SK-N-SH (cell line): Measurements from ENCODE around the gene TMEM120B. TPM values are rescaled to one million over a fixed set of nuclear protein-coding genes. Genes with fewer than 3 reads are reported as not detected.

ENCODE experiments used
- CTCF ChIA-PET: fragments of 300-600, 350-600 bp; formaldehyde crosslinking; extraction: SDS; loops from one replicate; lab custom pipeline; 2021; lab: Yijun Ruan, JAX
- POLR2A ChIA-PET: fragments of 350-600 bp; sonication (Branson Sonifier 250); formaldehyde crosslinking; extraction: SDS; loops from one replicate; lab custom pipeline; 2020; ENCODE audit warnings: antibody characterized with exemption, inconsistent platforms; lab: Yijun Ruan, JAX
- DNase-seq: peaks from one replicate; pipeline ENCODE4 v3.0.0; 2012
- H2AFZ ChIP-seq: fragments of 200-600 bp; sonication (generic); 2 replicates; pipeline ENCODE4 v1.8.1; 2016; ENCODE audit warnings: antibody characterized with exemption, mild to moderate bottlenecking, low read depth
- H3F3A ChIP-seq: fragments of 200-600 bp; sonication (generic); replicated peaks from 2 replicates; pipeline ENCODE3; 2016; ENCODE audit warnings: antibody characterized with exemption, mild to moderate bottlenecking; ENCODE audit not compliant: insufficient read depth
- H3K27ac ChIP-seq, 2 experiments: fragments of 200-500 bp in 1 of 2; fragments of 200-600 bp in 1 of 2; sonication (Bioruptor generic) in 1 of 2; sonication (generic), shearing (Covaris generic) in 1 of 2; 2 replicates each; pipeline versions ENCODE4 v1.5.1 to v1.6.1; 2014 to 2016; ENCODE audit warnings: low read depth in 2 of 2, inconsistent platforms in 1 of 2, low read length in 1 of 2, mild to moderate bottlenecking in 1 of 2, mixed read lengths in 1 of 2
- H3K27me3 ChIP-seq: fragments of 200-600 bp; sonication (generic), shearing (Covaris generic); 2 replicates; pipeline ENCODE4 v1.6.1; 2016; ENCODE audit warnings: mixed run types; ENCODE audit not compliant: insufficient read depth
- H3K36me3 ChIP-seq, 2 experiments: fragments of 200-500 bp in 1 of 2; fragments of 200-600 bp in 1 of 2; sonication (Bioruptor generic) in 1 of 2; sonication (generic) in 1 of 2; replicated peaks in 1 of 2; 2 replicates each; pipeline versions ENCODE3 to v1.5.1; 2014 to 2016; ENCODE audit warnings: low read length in 1 of 2, mild to moderate bottlenecking in 1 of 2; ENCODE audit not compliant: insufficient read depth in 2 of 2, control insufficient read depth in 1 of 2
- H3K4me1 ChIP-seq, 2 experiments: fragments of 200-500 bp in 1 of 2; fragments of 200-600 bp in 1 of 2; sonication (Bioruptor generic) in 1 of 2; sonication (generic), shearing (Covaris generic) in 1 of 2; 2 replicates each; pipeline versions ENCODE4 v1.5.1 to v1.6.1; 2014 to 2016; ENCODE audit warnings: low read depth in 1 of 2, low read length in 1 of 2, mixed run types in 1 of 2; ENCODE audit not compliant: insufficient read depth in 2 of 2, control insufficient read depth in 1 of 2
- H3K4me2 ChIP-seq: fragments of 200-600 bp; sonication (generic), shearing (Covaris generic); 2 replicates; pipeline ENCODE4 v1.6.1; 2017; ENCODE audit warnings: mixed run types
- H3K4me3 ChIP-seq, 2 experiments: fragments of 200-500 bp in 1 of 2; fragments of 200-600 bp in 1 of 2; sonication (Bioruptor generic) in 1 of 2; sonication (generic), shearing (Covaris generic) in 1 of 2; 2 replicates each; pipeline versions ENCODE4 v1.5.1 to v1.8.1; 2014 to 2016; ENCODE audit warnings: low read depth in 2 of 2, inconsistent platforms in 1 of 2, low read length in 1 of 2, mild to moderate bottlenecking in 1 of 2, mixed read lengths in 1 of 2, moderate library complexity in 1 of 2
- H3K79me2 ChIP-seq: fragments of 200-600 bp; sonication (generic); 2 replicates; pipeline ENCODE4 v1.8.1; 2017; ENCODE audit warnings: mild to moderate bottlenecking; ENCODE audit not compliant: insufficient read depth
- H3K9ac ChIP-seq: fragments of 200-600 bp; sonication (generic); 2 replicates; pipeline ENCODE4 v1.6.1; 2017; ENCODE audit warnings: mixed run types
- H3K9me2 ChIP-seq: fragments of 200-600 bp; sonication (generic); 2 replicates; pipeline ENCODE4 v1.6.1; 2017; ENCODE audit warnings: mixed run types
- H3K9me3 ChIP-seq: fragments of 200-600 bp; sonication (generic); 2 replicates; pipeline ENCODE4 v1.6.1; 2017; ENCODE audit warnings: mixed run types, mild to moderate bottlenecking, moderate library complexity
- H4K20me1 ChIP-seq: fragments of 200-600 bp; sonication (generic); 2 replicates; pipeline ENCODE4 v1.6.1; 2017; ENCODE audit warnings: mild to moderate bottlenecking, mixed run types; ENCODE audit not compliant: insufficient read depth
- CHD2 ChIP-seq: fragments of 150-350 bp; IDR thresholded peaks from 2 replicates; pipeline ENCODE4 v1.6.1; 2018; ENCODE audit warnings: low read length; ENCODE audit not compliant: partially characterized antibody
- EP300 ChIP-seq, 2 experiments: IDR thresholded peaks; 2 replicates each; pipeline versions ENCODE4 v1.4.0 to v1.6.1; 2012; ENCODE audit warnings: borderline replicate concordance in 1 of 2, low read depth in 1 of 2, low read length in 1 of 2
- FOSL2 ChIP-seq: IDR thresholded peaks from 2 replicates; pipeline ENCODE4 v1.4.0; 2012; ENCODE audit warnings: low read depth, mild to moderate bottlenecking, moderate library complexity, borderline replicate concordance
- FOXJ3 ChIP-seq: sonication (generic); formaldehyde crosslinking; IDR thresholded peaks from 2 replicates; pipeline ENCODE4 v1.5.1; 2020; ENCODE audit warnings: mild to moderate bottlenecking, missing genetic modification reagents
- FOXM1 ChIP-seq: IDR thresholded peaks from 2 replicates; pipeline ENCODE4 v1.4.0; 2012; ENCODE audit warnings: low read depth, mild to moderate bottlenecking
- GATA2 ChIP-seq: sonication (generic); formaldehyde crosslinking; IDR thresholded peaks from 2 replicates; pipeline ENCODE4 v1.5.0; 2020; ENCODE audit warnings: mild to moderate bottlenecking, missing genetic modification reagents
- JUND ChIP-seq: IDR thresholded peaks from 2 replicates; pipeline ENCODE4 v1.4.0; 2012
- MEF2A ChIP-seq: IDR thresholded peaks from 2 replicates; pipeline ENCODE4 v1.4.0; 2012; ENCODE audit warnings: low read depth, borderline replicate concordance
- MXI1 ChIP-seq: IDR thresholded peaks from 2 replicates; pipeline ENCODE4 v1.6.1; 2012; ENCODE audit warnings: mild to moderate bottlenecking, low read depth, low read length, improper control_type of control experiment
- RCOR1 ChIP-seq: fragments of 150-350 bp; IDR thresholded peaks from 2 replicates; pipeline ENCODE4 v1.6.1; 2017; ENCODE audit warnings: antibody characterized with exemption, low read length
- RFX5 ChIP-seq: IDR thresholded peaks from 2 replicates; pipeline ENCODE4 v1.6.1; 2012; ENCODE audit warnings: mild to moderate bottlenecking, improper control_type of control experiment, low read length
- SIN3A ChIP-seq: IDR thresholded peaks from 2 replicates; pipeline ENCODE4 v1.6.1; 2012; ENCODE audit warnings: low read depth, mild to moderate bottlenecking, low read length, moderate library complexity, borderline replicate concordance
- SMC3 ChIP-seq: IDR thresholded peaks from 2 replicates; pipeline ENCODE4 v1.6.1; 2012; ENCODE audit warnings: low read depth, low read length, improper control_type of control experiment
- TAF1 ChIP-seq: IDR thresholded peaks from 2 replicates; pipeline ENCODE4 v1.6.1; 2012; ENCODE audit warnings: low read depth, mild to moderate bottlenecking, low read length, moderate library complexity, borderline replicate concordance
- YY1 ChIP-seq: IDR thresholded peaks from 2 replicates; pipeline ENCODE4 v1.4.0; 2012; ENCODE audit warnings: low read depth, mild to moderate bottlenecking
- WGBS: methylation state at CpG from one replicate; pipeline ENCODE4 v1.1.6; 2017; ENCODE audit warnings: low lambda C conversion rate; 5-methylcytosine and 5-hydroxymethylcytosine counted together
- polyA plus RNA-seq, 3 experiments: library from polyadenylated mRNA; depleted of rRNA; stranded (reverse); fragments of >200 nt; gene quantifications; 2 replicates each; pipeline ENCODE4 v1.2.3, GENCODE V29; 2012
- TF ChIP-seq, protein P1 (sequence below): IDR thresholded peaks from 2 replicates; pipeline ENCODE4 v1.4.0; 2012; ENCODE audit warnings: low read depth, borderline replicate concordance
- TF ChIP-seq, protein P2 (sequence below): IDR thresholded peaks from 2 replicates; pipeline ENCODE4; 2012
- TF ChIP-seq, protein P3 (sequence below): fragments of 150-350 bp; IDR thresholded peaks from 2 replicates; pipeline ENCODE4 v1.6.1; 2017; ENCODE audit warnings: antibody characterized with exemption, low read length, low read depth, borderline replicate concordance

The TMEM120B gene
- polyA plus RNA-seq, 1 of the 3 experiments (the other 2 are of a cell fraction), result 15.4 TPM

DNA sequence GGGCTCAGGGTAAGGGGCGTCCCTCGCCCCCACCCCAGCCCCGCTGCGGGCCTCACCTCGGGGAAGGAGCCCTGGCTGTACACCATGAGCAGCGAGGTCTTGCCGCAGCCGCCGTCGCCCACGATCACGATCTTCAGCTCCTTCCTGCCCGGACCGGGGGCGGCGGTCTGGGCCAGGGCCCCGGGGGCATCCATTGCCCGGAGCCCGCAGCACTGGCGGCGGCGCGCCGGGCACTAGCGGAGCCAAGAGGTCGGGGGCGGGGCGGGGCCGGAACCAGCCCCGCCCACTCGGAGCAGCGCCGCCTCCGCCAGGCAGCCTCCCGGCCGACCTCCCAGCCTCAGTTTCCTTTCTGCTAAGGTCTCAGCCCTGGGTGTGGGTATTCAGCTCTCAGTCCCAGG, 80.9 kb downstream of the TMEM120B start, which contains the start of gene RHOF:
TSS of gene RHOF (minus strand) at position 249 of the 398 bp plus-strand sequence. CDS start at position 194, 55 bp downstream.
- Histone ChIP-seq H3K4me2 (peak within 1 kb of the TSS; percentile 94), H3K9ac (peak within 1 kb of the TSS; percentile 48; the same call in 1 of the 2 replicates), H3F3A (peaks cover 33% of the 10 kb centered on the region), H3K79me2 (peaks cover 33% of the 10 kb centered on the region), H3K9me3 (no peaks in the 10 kb centered on the region), H3K27me3 (no peaks in the 10 kb centered on the region), H3K4me3 (peak within 1 kb of the TSS; percentile 54 to 61), H3K4me1 (peaks cover 32 to 57% of the 10 kb centered on the region in 2 experiments), H2AFZ (peak within 1 kb of the TSS; percentile 73), H4K20me1 (no peaks in the 10 kb centered on the region), H3K27ac (peak within 1 kb of the TSS; percentile 82 to 99), H3K9me2 (no peaks in the 10 kb centered on the region), H3K36me3 (peaks cover 4 to 7% of the 10 kb centered on the region in 2 experiments)
- peak; percentile 83 for DNase-seq
- CTCF ChIA-PET, result interaction anchor here (0.6 to 16.0 kb wide), 51 partner anchors 16 to 754 kb away, joined by 3 to 675 read pairs (median 6); partner anchors contain the start of genes OASL, PSMD9, SETD1B and TMEM120B
- POLR2A ChIA-PET, result interaction anchor here (1.6 to 7.0 kb wide), 7 partner anchors 10 to 95 kb away, joined by 5 to 79 read pairs (median 10); partner anchors contain the start of genes PSMD9, SETD1B and TMEM120B
- WGBS, result no CpG with 5 or more reads among the region's 36 CpGs
- TF ChIP-seq, protein P1, sequence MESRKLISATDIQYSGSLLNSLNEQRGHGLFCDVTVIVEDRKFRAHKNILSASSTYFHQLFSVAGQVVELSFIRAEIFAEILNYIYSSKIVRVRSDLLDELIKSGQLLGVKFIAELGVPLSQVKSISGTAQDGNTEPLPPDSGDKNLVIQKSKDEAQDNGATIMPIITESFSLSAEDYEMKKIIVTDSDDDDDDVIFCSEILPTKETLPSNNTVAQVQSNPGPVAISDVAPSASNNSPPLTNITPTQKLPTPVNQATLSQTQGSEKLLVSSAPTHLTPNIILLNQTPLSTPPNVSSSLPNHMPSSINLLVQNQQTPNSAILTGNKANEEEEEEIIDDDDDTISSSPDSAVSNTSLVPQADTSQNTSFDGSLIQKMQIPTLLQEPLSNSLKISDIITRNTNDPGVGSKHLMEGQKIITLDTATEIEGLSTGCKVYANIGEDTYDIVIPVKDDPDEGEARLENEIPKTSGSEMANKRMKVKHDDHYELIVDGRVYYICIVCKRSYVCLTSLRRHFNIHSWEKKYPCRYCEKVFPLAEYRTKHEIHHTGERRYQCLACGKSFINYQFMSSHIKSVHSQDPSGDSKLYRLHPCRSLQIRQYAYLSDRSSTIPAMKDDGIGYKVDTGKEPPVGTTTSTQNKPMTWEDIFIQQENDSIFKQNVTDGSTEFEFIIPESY, result no peak
- no peak for TF ChIP-seq EP300 (IDR thresholded peaks at IDR 0.05; ENCODE audit: borderline replicate concordance in 1 of 2, low read depth in 1 of 2, low read length in 1 of 2)
- no peak for TF ChIP-seq MXI1
- TF ChIP-seq, protein P2, sequence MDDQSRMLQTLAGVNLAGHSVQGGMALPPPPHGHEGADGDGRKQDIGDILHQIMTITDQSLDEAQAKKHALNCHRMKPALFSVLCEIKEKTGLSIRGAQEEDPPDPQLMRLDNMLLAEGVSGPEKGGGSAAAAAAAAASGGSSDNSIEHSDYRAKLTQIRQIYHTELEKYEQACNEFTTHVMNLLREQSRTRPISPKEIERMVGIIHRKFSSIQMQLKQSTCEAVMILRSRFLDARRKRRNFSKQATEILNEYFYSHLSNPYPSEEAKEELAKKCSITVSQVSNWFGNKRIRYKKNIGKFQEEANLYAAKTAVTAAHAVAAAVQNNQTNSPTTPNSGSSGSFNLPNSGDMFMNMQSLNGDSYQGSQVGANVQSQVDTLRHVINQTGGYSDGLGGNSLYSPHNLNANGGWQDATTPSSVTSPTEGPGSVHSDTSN, result no peak
- TF ChIP-seq GATA2 (CRISPR knock-in tag), result no peak
- no peak for TF ChIP-seq MEF2A
- no peak for TF ChIP-seq SMC3
- no peak for TF ChIP-seq FOSL2
- no peak for TF ChIP-seq YY1
- no peak for TF ChIP-seq FOXJ3 (CRISPR knock-in tag)
- TF ChIP-seq, protein P3, sequence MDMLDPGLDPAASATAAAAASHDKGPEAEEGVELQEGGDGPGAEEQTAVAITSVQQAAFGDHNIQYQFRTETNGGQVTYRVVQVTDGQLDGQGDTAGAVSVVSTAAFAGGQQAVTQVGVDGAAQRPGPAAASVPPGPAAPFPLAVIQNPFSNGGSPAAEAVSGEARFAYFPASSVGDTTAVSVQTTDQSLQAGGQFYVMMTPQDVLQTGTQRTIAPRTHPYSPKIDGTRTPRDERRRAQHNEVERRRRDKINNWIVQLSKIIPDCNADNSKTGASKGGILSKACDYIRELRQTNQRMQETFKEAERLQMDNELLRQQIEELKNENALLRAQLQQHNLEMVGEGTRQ, result no peak
- TF ChIP-seq FOXM1, result no peak
- TF ChIP-seq TAF1, result no peak
- TF ChIP-seq CHD2, result no peak
- TF ChIP-seq RCOR1, result no peak
- no peak; the same call in 1 of the 2 replicates for TF ChIP-seq SIN3A
- no peak for TF ChIP-seq JUND
- no peak for TF ChIP-seq RFX5
